GM19238 (cell line): ENCODE measurements around the gene WDR83.
"Not testable (repeated sequence)": the region's sequence is repeated elsewhere in the genome, so short reads cannot be mapped to it uniquely, and the experiment has no call there.

Experiments
- DNase-seq: peaks from one replicate; pipeline ENCODE4 v3.0.0; 2011; ENCODE audit warnings: low spot score; ENCODE audit not compliant: insufficient read length

WDR83 gene

GRCh38 chr19:12666265-12667048, at the start of gene WDR83, which contains the start of gene MAN2B1:
Gene WDR83, plus strand, starts transcription at chr19:12666807. Its CDS starts 2,984 bp downstream, at chr19:12669791.
Gene MAN2B1, minus strand, starts transcription at chr19:12666742. Its CDS starts 41 bp downstream, at chr19:12666701.
- DNase-seq, result peak; percentile 94

GRCh38 chr19:12617646-12618045, 49.0 kb upstream of the WDR83 start:
- DNase-seq, result no peak

- not testable (repeated sequence) for DNase-seq
These were observed 45.2 kb upstream of the WDR83 start for GRCh38 chr19:12621253-12622024.

- no peak for DNase-seq
These were observed 43.1 kb upstream of the WDR83 start for GRCh38 chr19:12623361-12624031.

GRCh38 chr19:12626958-12627357, 39.6 kb upstream of the WDR83 start:
- DNase-seq, result no peak

GRCh38 chr19:12628040-12629022, 38.3 kb upstream of the WDR83 start:
- DNase-seq, result no peak

GRCh38 chr19:12629215-12629614, 37.4 kb upstream of the WDR83 start:
- no peak for DNase-seq

- DNase-seq, result no peak
These were observed 30.0 kb upstream of the WDR83 start for GRCh38 chr19:12636631-12637030.

- DNase-seq, result no peak
These were observed 27.9 kb upstream of the WDR83 start for GRCh38 chr19:12638611-12639182.

- DNase-seq, result peak; percentile 83
These were observed 26.6 kb upstream of the WDR83 start for GRCh38 chr19:12639901-12640613.

GRCh38 chr19:12641456-12641855, 25.2 kb upstream of the WDR83 start:
- no peak for DNase-seq

- no peak for DNase-seq
These were observed 24.1 kb upstream of the WDR83 start for GRCh38 chr19:12642506-12642905.

- not testable (repeated sequence) for DNase-seq
These were observed 22.9 kb upstream of the WDR83 start for GRCh38 chr19:12643716-12644115.

- no peak for DNase-seq
These were observed 20.1 kb upstream of the WDR83 start for GRCh38 chr19:12646551-12646950.

- no peak for DNase-seq
These were observed 19.6 kb upstream of the WDR83 start for GRCh38 chr19:12647047-12647446.

- DNase-seq, result no peak
These were observed 19.0 kb upstream of the WDR83 start for GRCh38 chr19:12647490-12648071.

GRCh38 chr19:12648088-12648487, 18.5 kb upstream of the WDR83 start:
- DNase-seq, result no peak

GRCh38 chr19:12649941-12650340, 16.7 kb upstream of the WDR83 start:
- no peak for DNase-seq

- DNase-seq, result no peak
These were observed 14.4 kb upstream of the WDR83 start for GRCh38 chr19:12652219-12652618.
